ENCODE measurements around the gene GCGR. TPM values are rescaled to one million over a fixed set of nuclear protein-coding genes. Genes with fewer than 3 reads are reported as not detected.
"Not testable (repeated sequence)": the region's sequence is repeated elsewhere in the genome, so short reads cannot be mapped to it uniquely, and the experiment has no call there.

The GCGR gene
- total RNA-seq, 1 donor from 2014 or later, result not detected

GRCh38 chr17:81834831-81835267, 30.9 kb downstream of the GCGR start, which contains the start of gene PPP1R27:
TSS of gene PPP1R27 (minus strand) at chr17:81835050. CDS start at chr17:81834953, 97 bp downstream.
- Mint-ChIP-seq H3K9me3 (ENCODE audit: low read depth) (no peaks in the 10 kb centered on the region), H3K27ac (ENCODE audit: unreplicated experiment) (peak within 1 kb of the TSS; percentile 88), H3K4me3 (ENCODE audit: unreplicated experiment) (peak within 1 kb of the TSS; percentile 79), H3K36me3 (ENCODE audit: low read depth) (no peaks in the 10 kb centered on the region), H3K4me1 (ENCODE audit: low read depth) (peaks cover 21% of the 10 kb centered on the region), H3K27me3 (ENCODE audit: low read depth) (no peaks in the 10 kb centered on the region)
- no peak for TF ChIP-seq CTCF (IDR thresholded peaks at IDR 0.05)
- DNase-seq (ENCODE audit: low spot score), result no peak

- no peak for TF ChIP-seq CTCF (IDR thresholded peaks at IDR 0.05)
- Mint-ChIP-seq H3K9me3 (ENCODE audit: low read depth) (no peaks in the 10 kb centered on the region), H3K4me3 (ENCODE audit: unreplicated experiment) (no peak overlapping the region), H3K36me3 (ENCODE audit: low read depth) (no peaks in the 10 kb centered on the region), H3K27me3 (ENCODE audit: low read depth) (no peaks in the 10 kb centered on the region), H3K27ac (ENCODE audit: unreplicated experiment) (no peak overlapping the region), H3K4me1 (ENCODE audit: low read depth) (peaks cover 5% of the 10 kb centered on the region)
- DNase-seq (ENCODE audit: low spot score), result no peak
Measured at GRCh38 chr17:81837641-81838040, 33.7 kb downstream of the GCGR start.

GRCh38 chr17:81838753-81839255, 34.9 kb downstream of the GCGR start:
- Mint-ChIP-seq H3K4me1 (ENCODE audit: low read depth) (peaks cover 3% of the 10 kb centered on the region), H3K27ac (ENCODE audit: unreplicated experiment) (no peak overlapping the region), H3K36me3 (ENCODE audit: low read depth) (peaks cover 3% of the 10 kb centered on the region), H3K27me3 (ENCODE audit: low read depth) (no peaks in the 10 kb centered on the region), H3K9me3 (ENCODE audit: low read depth) (no peaks in the 10 kb centered on the region), H3K4me3 (ENCODE audit: unreplicated experiment) (no peak overlapping the region)
- TF ChIP-seq CTCF (IDR thresholded peaks at IDR 0.05), result no peak
- peak; percentile 90 for DNase-seq (ENCODE audit: low spot score)

GRCh38 chr17:81839301-81839700, 35.4 kb downstream of the GCGR start:
- Mint-ChIP-seq H3K36me3 (ENCODE audit: low read depth) (peaks cover 5% of the 10 kb centered on the region), H3K9me3 (ENCODE audit: low read depth) (no peaks in the 10 kb centered on the region), H3K27ac (ENCODE audit: unreplicated experiment) (no peak overlapping the region), H3K4me3 (ENCODE audit: unreplicated experiment) (no peak overlapping the region), H3K27me3 (ENCODE audit: low read depth) (no peaks in the 10 kb centered on the region), H3K4me1 (ENCODE audit: low read depth) (no peaks in the 10 kb centered on the region)
- no peak for DNase-seq (ENCODE audit: low spot score)
- TF ChIP-seq CTCF (IDR thresholded peaks at IDR 0.05), result no peak

GRCh38 chr17:81840059-81840458, 36.1 kb downstream of the GCGR start:
- not testable (repeated sequence) for H3K4me1 Mint-ChIP-seq (ENCODE audit: low read depth); H3K27ac Mint-ChIP-seq (ENCODE audit: unreplicated experiment); H3K9me3 Mint-ChIP-seq (ENCODE audit: low read depth); DNase-seq (ENCODE audit: low spot score); H3K4me3 Mint-ChIP-seq (ENCODE audit: unreplicated experiment); H3K27me3 Mint-ChIP-seq (ENCODE audit: low read depth)
- H3K36me3 Mint-ChIP-seq (ENCODE audit: low read depth), result peaks cover 10% of the 10 kb centered on the region

Measured in chondrocyte (in vitro differentiated cells).